ENCODE data around the gene GPS1. TPM values are rescaled to one million over a fixed set of nuclear protein-coding genes. Genes with fewer than 3 reads are reported as not detected.

Gene GPS1
- total and polyA plus RNA-seq, 2 donors from 2014 or later = 99.3 to 149 TPM

- intact Hi-C loops (cut with DNase I) = no loop called here
- no peak for TF ChIP-seq CTCF (IDR thresholded peaks at IDR 0.05; ENCODE audit: borderline replicate concordance, extremely low read depth, insufficient read depth)
- Histone ChIP-seq H3K4me1 (ENCODE audit: control insufficient read depth in 2 of 3, insufficient read depth in 2 of 3, low read depth in 1 of 3, low read length in 3 of 3) (no peaks in the 10 kb centered on the region), H3K27ac (ENCODE audit: low read depth in 2 of 2, low read length in 2 of 2) (no peak overlapping the region), H3K9ac (ENCODE audit: low read length in 3 of 3) (no peak overlapping the region), H3K36me3 (ENCODE audit: control insufficient read depth in 2 of 3, insufficient read depth in 3 of 3, low read length in 3 of 3) (peaks cover 0 to 11% (median 2%) of the 10 kb centered on the region in 3 donors), H3K27me3 (ENCODE audit: control insufficient read depth, insufficient read depth, low read length) (no peaks in the 10 kb centered on the region), H3K9me3 (ENCODE audit: control insufficient read depth in 2 of 3, insufficient read depth in 1 of 3, low read length in 3 of 3) (no peaks in the 10 kb centered on the region), H3K4me3 (ENCODE audit: low read length in 3 of 3) (no peak overlapping the region)
- no peak for FAIRE-seq
- no peak for DNase-seq
Measured at GRCh38 chr17:82081546-82081945, 29.8 kb downstream of the GPS1 start.

- Histone ChIP-seq H3K36me3 (ENCODE audit: control insufficient read depth in 2 of 3, insufficient read depth in 3 of 3, low read length in 3 of 3) (peaks cover 0 to 11% (median 2%) of the 10 kb centered on the region in 3 donors), H3K27ac (ENCODE audit: low read depth in 2 of 2, low read length in 2 of 2) (no peak overlapping the region), H3K9ac (ENCODE audit: low read length in 3 of 3) (no peak overlapping the region), H3K4me1 (ENCODE audit: control insufficient read depth in 2 of 3, insufficient read depth in 2 of 3, low read depth in 1 of 3, low read length in 3 of 3) (no peaks in the 10 kb centered on the region), H3K4me3 (ENCODE audit: low read length in 3 of 3) (no peak overlapping the region), H3K27me3 (ENCODE audit: control insufficient read depth, insufficient read depth, low read length) (no peaks in the 10 kb centered on the region), H3K9me3 (ENCODE audit: control insufficient read depth in 2 of 3, insufficient read depth in 1 of 3, low read length in 3 of 3) (no peaks in the 10 kb centered on the region)
- no peak for DNase-seq
- intact Hi-C loops (cut with DNase I) = no loop called here
- TF ChIP-seq CTCF (IDR thresholded peaks at IDR 0.05; ENCODE audit: borderline replicate concordance, extremely low read depth, insufficient read depth) = no peak
- FAIRE-seq = no peak
Measured at GRCh38 chr17:82081966-82082365, 30.3 kb downstream of the GPS1 start.

GRCh38 chr17:82082456-82082855 is 30.8 kb downstream of the GPS1 start:
- FAIRE-seq (no peak), DNase-seq (no peak)
- H3K36me3 ChIP-seq (ENCODE audit: control insufficient read depth in 2 of 3, insufficient read depth in 3 of 3, low read length in 3 of 3) = peaks cover 0 to 11% (median 4%) of the 10 kb centered on the region in 3 donors
- H3K27ac ChIP-seq (ENCODE audit: low read depth in 2 of 2, low read length in 2 of 2) = no peak overlapping the region
- no peaks in the 10 kb centered on the region for H3K9me3 ChIP-seq (ENCODE audit: control insufficient read depth in 2 of 3, insufficient read depth in 1 of 3, low read length in 3 of 3)
- no peak overlapping the region for H3K4me3 ChIP-seq (ENCODE audit: low read length in 3 of 3)
- no peaks in the 10 kb centered on the region for H3K27me3 ChIP-seq (ENCODE audit: control insufficient read depth, insufficient read depth, low read length)
- H3K9ac ChIP-seq (ENCODE audit: low read length in 3 of 3) = no peak overlapping the region
- intact Hi-C loops (cut with DNase I) = no loop called here
- TF ChIP-seq CTCF (IDR thresholded peaks at IDR 0.05; ENCODE audit: borderline replicate concordance, extremely low read depth, insufficient read depth) = no peak
- no peaks in the 10 kb centered on the region for H3K4me1 ChIP-seq (ENCODE audit: control insufficient read depth in 2 of 3, insufficient read depth in 2 of 3, low read depth in 1 of 3, low read length in 3 of 3)

GRCh38 chr17:82083009-82083408 is 31.3 kb downstream of the GPS1 start:
- H3K27ac ChIP-seq (ENCODE audit: low read depth in 2 of 2, low read length in 2 of 2) = no peak overlapping the region
- TF ChIP-seq CTCF (IDR thresholded peaks at IDR 0.05; ENCODE audit: borderline replicate concordance, extremely low read depth, insufficient read depth) = no peak
- no peaks in the 10 kb centered on the region for H3K4me1 ChIP-seq (ENCODE audit: control insufficient read depth in 2 of 3, insufficient read depth in 2 of 3, low read depth in 1 of 3, low read length in 3 of 3)
- no peak overlapping the region for H3K9ac ChIP-seq (ENCODE audit: low read length in 3 of 3)
- H3K36me3 ChIP-seq (ENCODE audit: control insufficient read depth in 2 of 3, insufficient read depth in 3 of 3, low read length in 3 of 3) = peaks cover 0 to 11% (median 4%) of the 10 kb centered on the region in 3 donors
- H3K4me3 ChIP-seq (ENCODE audit: low read length in 3 of 3) = no peak overlapping the region
- no peaks in the 10 kb centered on the region for H3K9me3 ChIP-seq (ENCODE audit: control insufficient read depth in 2 of 3, insufficient read depth in 1 of 3, low read length in 3 of 3)
- no peaks in the 10 kb centered on the region for H3K27me3 ChIP-seq (ENCODE audit: control insufficient read depth, insufficient read depth, low read length)
- FAIRE-seq = no peak
- intact Hi-C loops (cut with DNase I) = no loop called here
- DNase-seq = no peak

Measured in kidney (tissue), 14 donors.